GM10248 (cell line): ENCODE measurements around the gene MAN2A2.

Source experiments
- CTCF ChIA-PET: fragments of 300-600 bp; sonication (Branson Sonifier 250); formaldehyde crosslinking; extraction: SDS; loops from one replicate; lab custom pipeline; 2021; ENCODE audit warnings: antibody characterized with exemption; lab: Yijun Ruan, JAX
- POLR2A ChIA-PET: fragments of 350-650 bp; sonication (Branson Sonifier 250); formaldehyde crosslinking; extraction: SDS; loops from one replicate; lab custom pipeline; 2020; ENCODE audit warnings: antibody characterized with exemption; lab: Yijun Ruan, JAX
- DNase-seq: peaks from one replicate; pipeline ENCODE4 v3.0.0; 2012; ENCODE audit errors: extremely low spot score
- CTCF ChIP-seq: IDR thresholded peaks from 2 replicates; pipeline ENCODE4 v1.5.1; 2012; ENCODE audit warnings: mild to moderate bottlenecking, low read depth; ENCODE audit errors: extremely low read depth, missing control alignments, control extremely low read depth

Gene MAN2A2

GRCh38 chr15:90962021-90962420 is 58.9 kb downstream of the MAN2A2 start:
- no peak for TF ChIP-seq CTCF
- POLR2A ChIA-PET: no interaction called here
- no peak for DNase-seq
- CTCF ChIA-PET: interaction anchor here (1.0 to 23.2 kb wide), 4 partner anchors 20 to 71 kb away, joined by 3 to 447 read pairs (median 90); partner anchors contain the start of genes HDDC3 and UNC45A

- no peak for DNase-seq
- ChIA-PET POLR2A (no interaction called here), CTCF (interaction anchor here (0.9 to 7.8 kb wide), 5 partner anchors 10 to 89 kb away, joined by 3 to 86 read pairs (median 4); partner anchors contain the start of genes HDDC3, RCCD1 and UNC45A)
- TF ChIP-seq CTCF: no peak
These were observed 63.2 kb downstream of the MAN2A2 start for GRCh38 chr15:90966262-90966661.

- no peak for TF ChIP-seq CTCF
- POLR2A ChIA-PET: no interaction called here
- CTCF ChIA-PET: interaction anchor here (1.0 to 7.8 kb wide), 4 partner anchors 11 to 66 kb away, joined by 3 to 86 read pairs (median 12); partner anchors contain the start of genes HDDC3, RCCD1 and UNC45A
- DNase-seq: no peak
These were observed 64.1 kb downstream of the MAN2A2 start for GRCh38 chr15:90967206-90967605.

GRCh38 chr15:90968434-90968833 is 65.3 kb downstream of the MAN2A2 start:
- DNase-seq: no peak
- ChIA-PET POLR2A (no interaction called here), CTCF (interaction anchor here (0.9 to 7.8 kb wide), 4 partner anchors 11 to 65 kb away, joined by 3 to 86 read pairs (median 20); partner anchors contain the start of genes HDDC3, RCCD1 and UNC45A)
- no peak for TF ChIP-seq CTCF

GRCh38 chr15:90970274-90970673 is 67.2 kb downstream of the MAN2A2 start:
- POLR2A ChIA-PET: no interaction called here
- CTCF ChIA-PET: interaction anchor here (1.3 to 7.8 kb wide), 3 partner anchors 9 to 14 kb away, joined by 4 to 86 read pairs (median 22); partner anchors contain the start of gene RCCD1
- TF ChIP-seq CTCF: no peak
- DNase-seq: no peak

GRCh38 chr15:90972133-90972532 is 69.0 kb downstream of the MAN2A2 start:
- ChIA-PET CTCF (interaction anchor here (1.0 to 7.8 kb wide), 4 partner anchors 7 to 26 kb away, joined by 3 to 86 read pairs (median 12); partner anchors contain the start of gene RCCD1), POLR2A (interaction anchor here (0.6 kb wide), 3 partner anchors 15 to 53 kb away, joined by 7 to 8 read pairs (median 7); partner anchors contain the start of gene HDDC3)
- DNase-seq: no peak
- TF ChIP-seq CTCF: no peak
